ENCODE results near the gene PTPRH.
A peak's percentile ranks its signal among the peaks of the same experiment; 100 is the strongest.

The PTPRH gene
- long read RNA-seq = 0 reads

GRCh38 chr19:55208880-55209692, at the start of gene PTPRH:
PTPRH (minus strand) TSS chr19:55209501; CDS start chr19:55209433, 68 bp downstream.
- no peaks in the 10 kb centered on the region for H3K27me3 ChIP-seq (ENCODE audit: insufficient read depth, poor library complexity, severe bottlenecking)
- peak; percentile 39; the same call in 1 of the 2 replicates for TF ChIP-seq SPI1 (IDR thresholded peaks at IDR 0.05; ENCODE audit: borderline replicate concordance, low read depth)
- no peak for TF ChIP-seq CTCF (IDR thresholded peaks at IDR 0.05; ENCODE audit: insufficient read depth, low read length)
- no peak within 1 kb of the TSS for H3K4me3 ChIP-seq (replicated peaks; ENCODE audit: insufficient read depth, low read length)
- H3K27ac ChIP-seq (replicated peaks) = no peak within 1 kb of the TSS
- peak in 1 of 2 experiments; percentile 41 for DNase-seq (ENCODE audit: low read depth in 1 of 2, low spot score in 1 of 2)

- no peak for TF ChIP-seq SPI1 (IDR thresholded peaks at IDR 0.05; ENCODE audit: borderline replicate concordance, low read depth)
- no peak for TF ChIP-seq GABPA (IDR thresholded peaks at IDR 0.05; ENCODE audit: low read depth)
- TF ChIP-seq POLR2AphosphoS5 (IDR thresholded peaks at IDR 0.05; ENCODE audit: low read depth) = no peak
- TF ChIP-seq CTCF (IDR thresholded peaks at IDR 0.05; ENCODE audit: insufficient read depth, low read length) = no peak
- TF ChIP-seq REST (IDR thresholded peaks at IDR 0.05; ENCODE audit: insufficient replicate concordance, low read depth) = no peak
Measured at GRCh38 chr19:55258476-55258827, 49.2 kb upstream of the PTPRH start.

GRCh38 chr19:55257461-55258420, 48.4 kb upstream of the PTPRH start:
- H3K27ac ChIP-seq (replicated peaks) = peak overlapping the region; percentile 98

More at GRCh38 chr19:55258476-55258827, 49.2 kb upstream of the PTPRH start:
- no peaks in the 10 kb centered on the region for H3K27me3 ChIP-seq (ENCODE audit: insufficient read depth, poor library complexity, severe bottlenecking)
- peak overlapping the region; percentile 75 for H3K4me3 ChIP-seq (replicated peaks; ENCODE audit: insufficient read depth, low read length)
- peak overlapping the region; percentile 98 for H3K27ac ChIP-seq (replicated peaks)
- no peak for DNase-seq (ENCODE audit: low read depth in 1 of 2, low spot score in 1 of 2)

More at GRCh38 chr19:55257461-55258420, 48.4 kb upstream of the PTPRH start:
- no peak for TF ChIP-seq CTCF (IDR thresholded peaks at IDR 0.05; ENCODE audit: insufficient read depth, low read length)
- no peak; the same call in 1 of the 2 replicates for TF ChIP-seq POLR2AphosphoS5 (IDR thresholded peaks at IDR 0.05; ENCODE audit: low read depth)
- TF ChIP-seq SPI1 (IDR thresholded peaks at IDR 0.05; ENCODE audit: borderline replicate concordance, low read depth) = no peak
- no peak for TF ChIP-seq REST (IDR thresholded peaks at IDR 0.05; ENCODE audit: insufficient replicate concordance, low read depth)
- TF ChIP-seq GABPA (IDR thresholded peaks at IDR 0.05; ENCODE audit: low read depth) = no peak
- H3K27me3 ChIP-seq (ENCODE audit: insufficient read depth, poor library complexity, severe bottlenecking) = no peaks in the 10 kb centered on the region
- DNase-seq (ENCODE audit: low read depth in 1 of 2, low spot score in 1 of 2) = peak in 1 of 2 experiments; percentile 64
- H3K4me3 ChIP-seq (replicated peaks; ENCODE audit: insufficient read depth, low read length) = peak overlapping the region; percentile 75

Measured in HL-60 (cell line).